GM12892 (cell line): ENCODE results near the gene KRTAP3-1. TPM values are rescaled to one million over a fixed set of nuclear protein-coding genes. Genes with fewer than 3 reads are reported as not detected.
A peak's percentile ranks its signal among the peaks of the same experiment; 100 is the strongest.
"Not testable (repeated sequence)": the region's sequence is repeated elsewhere in the genome, so short reads cannot be mapped to it uniquely, and the experiment has no call there.

Experiments
- DNase-seq: peaks from one replicate; pipeline ENCODE4 v3.0.0; 2011; ENCODE audit not compliant: insufficient read length
- FAIRE-seq: peaks from 2 replicates; lab custom pipeline; 2011; peaks lifted over from hg19 to GRCh38; lab: Jason Lieb, UNC
- POLR2A ChIP-seq: IDR thresholded peaks from 2 replicates; pipeline ENCODE4 v1.6.1; 2011; ENCODE audit warnings: low read depth, low read length, control low read depth
- POLR2AphosphoS5 ChIP-seq: IDR thresholded peaks from 2 replicates; pipeline ENCODE4 v1.6.1; 2011; ENCODE audit warnings: low read depth, low read length, control low read depth
- TAF1 ChIP-seq: IDR thresholded peaks from 2 replicates; pipeline ENCODE4 v1.6.1; 2011; ENCODE audit warnings: low read depth, mild to moderate bottlenecking, control low read depth, low read length, borderline replicate concordance
- polyA plus RNA-seq: library from polyadenylated mRNA; unstranded; fragments of >200 nt; gene quantifications from one replicate; pipeline ENCODE4 v1.2.1, GENCODE V29; 2012; ENCODE audit warnings: missing spikeins, inconsistent platforms; ENCODE audit not compliant: missing spikeins

The KRTAP3-1 gene
- polyA plus RNA-seq = not detected

- no peak for FAIRE-seq
- TF ChIP-seq POLR2A = no peak
- no peak for TF ChIP-seq TAF1
- TF ChIP-seq POLR2AphosphoS5 = no peak
- no peak for DNase-seq
Observed at GRCh38 chr17:41008811-41009210, at the start of gene KRTAP3-1. Gene KRTAP3-1 (minus strand): TSS chr17:41009128. CDS start chr17:41009074, 54 bp downstream.

GRCh38 chr17:41057547-41057946 is 48.6 kb upstream of the KRTAP3-1 start:
- TF ChIP-seq POLR2A (no peak), POLR2AphosphoS5 (no peak), TAF1 (no peak)
- FAIRE-seq (peak; percentile 21), DNase-seq (no peak)

- FAIRE-seq, DNase-seq: not testable (repeated sequence)
Observed at GRCh38 chr17:41055130-41055529, 46.2 kb upstream of the KRTAP3-1 start, which contains the start of gene KRTAP2-2. Gene KRTAP2-2 (minus strand): TSS chr17:41055230. CDS start chr17:41055211, 19 bp downstream.

DNA sequence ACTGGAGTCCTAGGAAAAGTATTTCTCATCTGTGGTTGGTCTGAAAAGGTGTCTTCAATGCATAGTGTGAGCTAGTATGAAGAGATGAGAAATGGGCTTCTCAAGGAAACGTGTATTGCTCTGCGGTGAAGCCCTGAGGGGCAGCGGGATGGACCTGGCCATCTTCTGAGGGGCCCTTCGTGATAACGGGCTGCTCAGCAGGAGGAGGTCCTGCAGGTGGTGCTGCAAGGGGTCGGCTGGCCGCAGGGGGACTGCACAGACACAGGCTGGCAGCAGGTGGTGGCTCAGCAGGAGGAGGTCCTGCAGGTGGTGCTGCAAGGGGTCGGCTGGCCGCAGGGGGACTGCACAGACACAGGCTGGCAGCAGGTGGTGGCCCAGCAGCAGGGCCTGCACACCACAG is 45.6 kb upstream of the KRTAP3-1 start:
- not testable (repeated sequence) for DNase-seq, FAIRE-seq

GRCh38 chr17:41054025-41054424 is 45.1 kb upstream of the KRTAP3-1 start:
- FAIRE-seq = no peak
- DNase-seq = no peak
- no peak for TF ChIP-seq TAF1
- TF ChIP-seq POLR2A = no peak
- TF ChIP-seq POLR2AphosphoS5 = no peak

DNA sequence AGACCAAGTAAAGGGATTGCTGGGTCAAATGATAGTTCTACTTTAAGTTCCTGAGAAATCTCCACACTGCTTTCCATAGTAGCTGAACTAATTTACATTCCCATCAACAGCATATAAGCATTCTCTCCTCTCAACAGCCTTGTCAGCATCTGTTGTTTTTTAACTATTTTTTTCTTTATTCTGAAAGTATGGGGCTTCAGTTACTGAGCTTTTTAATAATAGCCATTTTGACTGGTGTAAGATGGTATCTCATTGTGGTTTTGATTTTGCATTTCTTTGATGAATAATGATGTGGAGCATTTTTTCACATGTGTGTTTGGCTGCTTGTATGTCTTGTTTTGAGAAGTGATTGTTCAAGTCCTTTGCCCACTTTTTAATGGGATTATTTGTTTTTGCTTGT is 43.6 kb upstream of the KRTAP3-1 start:
- no peak for FAIRE-seq
- no peak for DNase-seq
- TF ChIP-seq POLR2AphosphoS5 (no peak), POLR2A (no peak), TAF1 (no peak)

GRCh38 chr17:41049110-41049509 is 40.2 kb upstream of the KRTAP3-1 start:
- DNase-seq = no peak
- no peak for FAIRE-seq
- TF ChIP-seq POLR2AphosphoS5 = no peak
- no peak for TF ChIP-seq TAF1
- no peak for TF ChIP-seq POLR2A

DNA sequence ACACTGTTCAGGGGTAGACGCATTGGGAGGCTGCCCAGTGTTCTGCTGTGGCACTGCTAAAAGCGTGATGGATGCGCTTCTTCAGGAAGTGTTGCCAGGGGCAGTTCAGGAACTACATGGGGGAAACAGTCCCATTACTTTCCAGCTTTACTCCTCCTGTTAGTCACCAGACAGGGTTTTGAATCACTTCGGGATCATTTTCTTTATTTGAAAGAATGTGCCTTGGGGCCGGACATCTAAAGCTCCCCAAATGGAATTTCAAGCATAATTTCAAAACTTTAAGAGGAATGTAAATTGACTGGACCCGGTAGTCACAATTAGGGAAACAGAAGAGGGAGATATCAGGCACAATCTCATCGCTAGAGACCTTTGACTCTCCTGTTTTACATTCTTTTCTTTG is 39.5 kb upstream of the KRTAP3-1 start:
- FAIRE-seq = no peak
- TF ChIP-seq POLR2A = no peak
- TF ChIP-seq TAF1 = no peak
- no peak for TF ChIP-seq POLR2AphosphoS5
- DNase-seq = no peak

- FAIRE-seq, DNase-seq: not testable (repeated sequence)
Observed at GRCh38 chr17:41046735-41047465, 38.0 kb upstream of the KRTAP3-1 start, which contains the start of gene KRTAP2-1. Gene KRTAP2-1 (minus strand): TSS chr17:41047316. CDS start chr17:41047267, 49 bp downstream.

DNA sequence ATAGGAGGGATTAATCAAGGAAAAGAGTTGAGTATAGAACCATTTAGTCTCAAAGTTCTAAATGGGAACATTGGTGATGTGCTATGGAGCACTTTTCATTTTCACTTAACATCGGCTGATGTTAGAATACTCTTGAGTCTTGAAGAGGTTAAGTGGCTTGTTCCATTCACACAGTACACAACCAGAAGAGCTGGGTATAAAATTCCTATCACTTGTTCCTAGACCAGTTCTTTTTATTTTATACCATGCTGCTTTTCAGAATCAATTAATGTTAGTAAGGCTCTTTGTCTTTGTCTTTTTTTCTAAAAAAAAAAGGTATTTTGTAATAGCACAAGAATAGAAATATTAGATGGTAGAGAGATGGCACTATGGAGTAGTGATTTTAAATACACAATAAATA is 34.0 kb upstream of the KRTAP3-1 start:
- DNase-seq = no peak
- TF ChIP-seq POLR2AphosphoS5 (no peak), POLR2A (no peak), TAF1 (no peak)
- FAIRE-seq = no peak

- not testable (repeated sequence) for DNase-seq, FAIRE-seq
Observed at GRCh38 chr17:41040783-41041571, 32.0 kb upstream of the KRTAP3-1 start, which contains the start of gene KRTAP1-1. Gene KRTAP1-1 (minus strand): TSS chr17:41041450. CDS start chr17:41041397, 53 bp downstream.

GRCh38 chr17:41037853-41038350 is 29.0 kb upstream of the KRTAP3-1 start:
- no peak for DNase-seq
- TF ChIP-seq TAF1 (no peak), POLR2AphosphoS5 (no peak), POLR2A (no peak)
- FAIRE-seq = no peak

GRCh38 chr17:41034346-41034935 is 25.5 kb upstream of the KRTAP3-1 start, which contains the start of gene KRTAP1-3:
Gene KRTAP1-3 (minus strand): TSS chr17:41034874. CDS start chr17:41034821, 53 bp downstream.
- DNase-seq, FAIRE-seq: not testable (repeated sequence)
